NCI-H69 (cell line): Measurements from ENCODE around the gene ZBTB48.
"Not testable (repeated sequence)": the region's sequence is repeated elsewhere in the genome, so short reads cannot be mapped to it uniquely, and the experiment has no call there.

ENCODE experiments used
- DNase-seq: peaks from one replicate; lab custom pipeline; 2025; lab: John Stamatoyannopoulos, UW

ZBTB48 gene

GRCh38 chr1:6635161-6635909, 55.5 kb downstream of the ZBTB48 start:
- DNase-seq: no peak

- DNase-seq: no peak
Measured at GRCh38 chr1:6635910-6636760, 56.3 kb downstream of the ZBTB48 start.

DNA sequence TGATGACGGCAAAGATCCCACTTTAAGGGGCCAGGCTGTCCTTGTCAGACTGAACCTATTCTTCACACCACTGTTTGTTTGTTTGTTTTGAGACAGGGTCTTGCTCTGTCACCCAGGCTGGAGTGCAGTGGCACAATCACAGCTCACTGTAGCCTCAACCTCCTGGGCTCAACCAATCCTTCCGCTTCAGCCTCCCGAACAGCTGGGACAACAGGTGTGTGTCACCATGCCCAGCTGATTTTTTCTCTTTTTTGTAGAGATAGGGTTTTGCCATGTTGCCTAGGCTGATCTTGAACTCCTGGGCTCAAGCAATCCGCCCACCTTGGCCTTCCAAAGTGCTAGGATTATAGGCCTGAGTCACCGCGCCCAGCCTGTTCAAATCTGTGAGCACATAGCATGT, 57.0 kb downstream of the ZBTB48 start:
- not testable (repeated sequence) for DNase-seq

- no peak for DNase-seq
Measured at GRCh38 chr1:6637770-6638169, 58.0 kb downstream of the ZBTB48 start.

DNA sequence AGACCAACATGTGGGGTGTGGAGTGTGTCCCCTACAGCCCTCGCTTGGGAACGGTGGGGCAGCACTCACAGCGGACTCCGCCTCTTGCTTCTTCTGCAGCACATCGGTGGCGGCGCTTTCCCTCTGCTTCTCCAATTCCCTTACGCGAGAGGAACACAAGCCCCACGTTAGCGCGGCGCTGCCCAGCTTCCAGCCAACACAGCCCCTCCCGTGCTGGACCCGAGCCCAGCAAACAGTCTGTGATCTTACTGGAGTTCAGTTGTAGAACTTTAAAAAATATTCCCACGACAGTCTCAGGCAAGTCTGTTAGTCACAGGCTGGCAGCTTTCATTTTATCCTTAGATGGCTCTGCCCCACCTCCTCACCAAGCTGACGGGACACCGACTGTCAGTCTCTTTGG, 58.4 kb downstream of the ZBTB48 start:
- DNase-seq: no peak
